ENCODE measurements around the gene APBA2. TPM values are rescaled to one million over a fixed set of nuclear protein-coding genes. Genes with fewer than 3 reads are reported as not detected.

The APBA2 gene
- total RNA-seq, 1 experiment from 2014 or later: 27.6 TPM

GRCh38 chr15:29059871-29060640 is 174.3 kb downstream of the APBA2 start:
- DNase-seq (ENCODE audit: low spot score): peak; percentile 61
- in situ Hi-C loops (cut with HindIII; ENCODE audit: low sequenced_read_pairs): no loop called here

DNA sequence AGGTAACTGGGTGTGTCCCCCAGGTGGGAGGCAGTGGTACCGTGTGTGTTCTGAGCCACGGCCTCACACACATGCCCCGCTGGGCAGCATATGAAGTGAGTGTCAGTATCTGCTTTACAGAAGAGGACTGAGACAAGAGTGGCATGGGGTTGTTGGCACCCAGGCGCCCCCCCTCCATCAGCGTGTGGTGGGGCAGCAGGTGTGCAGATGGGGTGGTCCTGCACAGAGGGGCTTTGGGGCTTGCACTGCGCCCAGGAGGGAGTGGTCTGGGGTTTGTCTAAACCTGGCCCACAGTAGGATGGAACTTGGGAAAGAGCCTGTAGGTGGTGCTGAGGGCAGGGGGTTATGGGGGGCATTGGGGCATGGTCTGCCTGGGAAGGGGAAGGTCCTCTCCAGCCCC is 176.0 kb downstream of the APBA2 start:
- no peak for DNase-seq (ENCODE audit: low spot score)
- in situ Hi-C loops (cut with HindIII; ENCODE audit: low sequenced_read_pairs): no loop called here

GRCh38 chr15:29062179-29062591 is 176.4 kb downstream of the APBA2 start:
- peak; percentile 39 for DNase-seq (ENCODE audit: low spot score)
- in situ Hi-C loops (cut with HindIII; ENCODE audit: low sequenced_read_pairs): no loop called here

GRCh38 chr15:29062626-29063025 is 176.9 kb downstream of the APBA2 start:
- in situ Hi-C loops (cut with HindIII; ENCODE audit: low sequenced_read_pairs): no loop called here
- DNase-seq (ENCODE audit: low spot score): no peak

GRCh38 chr15:29063646-29064045 is 177.9 kb downstream of the APBA2 start:
- DNase-seq (ENCODE audit: low spot score): no peak
- in situ Hi-C loops (cut with HindIII; ENCODE audit: low sequenced_read_pairs): no loop called here

- in situ Hi-C loops (cut with HindIII; ENCODE audit: low sequenced_read_pairs): no loop called here
- peak; percentile 27 for DNase-seq (ENCODE audit: low spot score)
These were observed 178.5 kb downstream of the APBA2 start for GRCh38 chr15:29064290-29064689.

DNA sequence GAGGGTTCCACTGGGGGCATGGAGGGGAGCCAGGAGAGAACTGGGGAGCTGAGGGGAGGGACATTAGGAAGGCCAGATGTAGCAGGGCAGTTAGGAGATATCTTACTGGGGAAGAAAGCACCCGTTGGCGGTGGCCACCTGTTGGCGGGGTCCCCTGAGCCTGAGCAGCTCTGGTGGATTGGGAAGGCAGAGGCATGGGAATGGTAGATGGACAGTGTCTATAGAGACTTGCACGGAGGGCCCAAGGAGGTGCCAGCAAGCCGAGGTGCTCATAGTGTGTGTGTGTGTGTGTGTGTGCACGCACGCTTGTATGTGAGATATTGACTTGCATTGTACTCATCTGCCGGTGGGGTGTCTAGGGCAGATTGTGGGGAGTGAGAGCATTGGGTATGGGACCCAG is 179.0 kb downstream of the APBA2 start:
- DNase-seq (ENCODE audit: low spot score): no peak
- in situ Hi-C loops (cut with HindIII; ENCODE audit: low sequenced_read_pairs): no loop called here

GRCh38 chr15:29065571-29065970 is 179.8 kb downstream of the APBA2 start:
- no peak for DNase-seq (ENCODE audit: low spot score)
- in situ Hi-C loops (cut with HindIII; ENCODE audit: low sequenced_read_pairs): no loop called here

DNA sequence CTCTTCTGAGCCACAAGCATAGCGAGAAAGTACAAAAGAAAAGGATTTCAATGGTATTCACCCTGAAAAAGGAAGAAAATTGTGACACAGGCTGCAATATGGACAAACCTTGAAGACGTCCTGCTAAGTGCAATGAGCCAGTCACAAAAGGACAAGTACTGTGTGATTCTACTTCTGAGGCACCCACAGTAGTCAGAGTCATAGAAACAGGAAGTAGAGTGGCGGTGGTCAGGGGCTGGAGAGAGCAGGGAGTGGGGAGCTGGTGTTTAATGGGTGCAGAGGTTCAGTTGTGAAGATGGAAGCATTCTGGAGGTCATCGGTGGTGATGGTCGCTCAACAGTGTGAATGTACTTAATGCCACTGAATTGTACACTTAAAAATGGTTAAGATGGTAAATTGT is 180.5 kb downstream of the APBA2 start:
- in situ Hi-C loops (cut with HindIII; ENCODE audit: low sequenced_read_pairs): no loop called here
- DNase-seq (ENCODE audit: low spot score): no peak

DNA sequence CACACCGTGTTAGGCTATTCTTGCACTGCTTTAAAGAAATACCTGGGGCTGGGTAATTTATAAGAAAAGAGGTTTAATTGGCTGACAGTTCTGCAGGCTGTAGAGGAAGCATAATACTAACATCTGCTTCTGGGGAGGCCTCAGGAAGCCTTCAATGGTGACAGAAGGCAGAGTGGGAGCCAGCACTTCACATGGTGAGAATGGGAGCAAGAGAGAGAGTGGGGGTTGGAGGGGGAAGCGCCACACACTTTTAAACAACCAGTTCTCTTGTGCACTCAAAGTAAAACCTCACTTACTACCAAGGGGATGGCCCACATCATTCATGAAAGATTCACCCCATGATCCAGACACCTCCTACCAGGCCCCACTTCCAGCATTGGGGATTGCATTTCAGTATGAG is 181.1 kb downstream of the APBA2 start:
- peak; percentile 35 for DNase-seq (ENCODE audit: low spot score)
- in situ Hi-C loops (cut with HindIII; ENCODE audit: low sequenced_read_pairs): no loop called here

GRCh38 chr15:29067949-29068348 is 182.2 kb downstream of the APBA2 start:
- no peak for DNase-seq (ENCODE audit: low spot score)
- in situ Hi-C loops (cut with HindIII; ENCODE audit: low sequenced_read_pairs): no loop called here

- peak; percentile 40 for DNase-seq (ENCODE audit: low spot score)
- in situ Hi-C loops (cut with HindIII; ENCODE audit: low sequenced_read_pairs): no loop called here
These were observed 184.9 kb downstream of the APBA2 start for GRCh38 chr15:29070471-29071231.

DNA sequence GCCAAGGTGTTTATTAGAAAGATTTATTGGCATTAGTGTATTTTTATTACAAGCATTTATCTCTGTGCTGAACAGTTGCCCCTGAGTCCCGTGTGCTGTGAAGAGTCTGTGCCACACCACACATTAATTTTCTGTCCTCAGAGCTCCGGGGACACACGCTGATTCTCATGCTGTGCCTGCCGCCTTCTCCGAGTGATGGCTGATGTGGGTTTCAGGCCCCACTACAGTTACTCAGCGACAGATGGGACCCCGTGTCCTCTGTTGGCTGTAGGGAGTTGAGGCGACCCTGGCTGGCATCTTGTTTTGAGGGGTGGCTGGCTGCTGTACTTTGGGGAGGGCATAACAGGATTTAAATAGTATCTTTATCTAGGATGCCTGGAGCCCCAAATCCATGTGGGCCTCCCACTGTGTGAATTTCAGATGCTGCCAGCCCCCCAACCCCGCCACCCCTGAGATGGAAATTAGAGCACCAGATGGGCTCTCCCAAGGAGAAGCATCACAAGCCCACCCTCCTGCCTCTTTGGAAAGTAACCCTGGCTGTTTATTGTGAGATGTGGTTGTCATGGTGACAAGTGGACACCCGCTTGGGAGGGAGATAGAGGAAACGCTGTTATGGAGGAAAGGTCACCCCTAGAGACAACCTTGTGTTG is 185.6 kb downstream of the APBA2 start:
- in situ Hi-C loops (cut with HindIII; ENCODE audit: low sequenced_read_pairs): no loop called here
- peak; percentile 81 for DNase-seq (ENCODE audit: low spot score)

DNA sequence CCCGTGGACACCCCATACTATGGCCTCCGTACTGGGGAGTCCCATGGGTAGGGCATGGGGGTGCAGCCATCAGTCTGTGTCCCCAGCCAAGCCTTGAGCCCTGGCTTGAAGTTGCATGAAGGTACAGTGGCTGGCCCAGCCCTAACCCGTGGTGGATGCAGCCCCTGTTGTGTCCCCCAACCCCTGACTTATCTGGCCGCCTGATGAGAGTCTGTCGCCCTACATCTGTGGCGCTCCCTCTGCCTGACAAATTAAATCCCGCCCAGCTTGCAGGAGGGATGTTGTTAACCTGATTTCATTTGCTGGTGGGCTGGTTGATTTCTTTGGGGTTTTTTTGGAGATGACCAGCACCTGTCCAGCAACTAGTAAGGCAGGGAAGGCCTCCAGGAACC is 186.1 kb downstream of the APBA2 start:
- in situ Hi-C loops (cut with HindIII; ENCODE audit: low sequenced_read_pairs): no loop called here

GRCh38 chr15:29072444-29072843 is 186.7 kb downstream of the APBA2 start:
- in situ Hi-C loops (cut with HindIII; ENCODE audit: low sequenced_read_pairs): no loop called here
- DNase-seq (ENCODE audit: low spot score): peak; percentile 58

More for the DNA sequence above, 186.1 kb downstream of the APBA2 start:
- DNase-seq (ENCODE audit: low spot score): peak; percentile 36

- in situ Hi-C loops (cut with HindIII; ENCODE audit: low sequenced_read_pairs): no loop called here
- no peak for DNase-seq (ENCODE audit: low spot score)
These were observed 188.3 kb downstream of the APBA2 start for GRCh38 chr15:29074045-29074444.

DNA sequence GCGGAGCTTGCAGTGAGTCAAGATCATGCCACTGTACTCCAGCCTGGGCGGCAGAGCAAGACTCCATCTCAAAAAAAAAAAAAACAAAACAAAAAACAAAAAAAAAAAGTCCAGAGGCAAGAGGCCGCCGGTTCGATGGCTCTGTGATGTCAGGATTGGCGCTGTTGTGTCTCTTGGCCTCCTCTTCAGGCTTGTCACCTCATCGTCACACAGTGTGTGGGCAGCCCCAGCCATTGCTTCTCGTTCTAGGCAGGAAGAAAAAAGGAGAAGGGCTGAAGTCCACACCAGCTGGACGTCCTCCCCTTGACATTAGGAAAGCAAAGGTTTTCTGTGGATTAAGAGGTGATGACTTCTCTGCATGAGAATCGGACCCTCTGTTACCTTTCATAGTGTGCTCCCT is 192.8 kb downstream of the APBA2 start:
- no peak for DNase-seq (ENCODE audit: low spot score)
- in situ Hi-C loops (cut with HindIII; ENCODE audit: low sequenced_read_pairs): no loop called here

DNA sequence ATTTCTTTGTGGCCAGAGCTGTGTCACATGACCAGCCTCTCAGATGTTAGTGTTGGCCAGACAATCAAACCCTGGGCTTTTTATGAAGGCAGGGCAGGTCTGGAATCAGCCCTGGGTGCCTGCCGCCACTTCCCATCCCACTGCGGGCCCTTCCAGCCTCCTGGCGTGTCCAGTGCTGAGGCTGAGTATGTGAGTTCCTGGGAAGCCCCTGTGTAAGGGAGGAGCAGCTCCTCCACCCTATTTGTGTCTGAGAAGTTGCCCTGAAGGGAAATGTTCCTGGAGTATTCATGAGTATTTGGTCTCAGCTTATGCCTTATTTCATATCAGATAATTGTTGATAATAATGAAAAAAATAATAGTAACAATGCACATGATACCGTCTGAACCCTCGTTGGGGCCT is 193.7 kb downstream of the APBA2 start:
- DNase-seq (ENCODE audit: low spot score): no peak
- in situ Hi-C loops (cut with HindIII; ENCODE audit: low sequenced_read_pairs): no loop called here

DNA sequence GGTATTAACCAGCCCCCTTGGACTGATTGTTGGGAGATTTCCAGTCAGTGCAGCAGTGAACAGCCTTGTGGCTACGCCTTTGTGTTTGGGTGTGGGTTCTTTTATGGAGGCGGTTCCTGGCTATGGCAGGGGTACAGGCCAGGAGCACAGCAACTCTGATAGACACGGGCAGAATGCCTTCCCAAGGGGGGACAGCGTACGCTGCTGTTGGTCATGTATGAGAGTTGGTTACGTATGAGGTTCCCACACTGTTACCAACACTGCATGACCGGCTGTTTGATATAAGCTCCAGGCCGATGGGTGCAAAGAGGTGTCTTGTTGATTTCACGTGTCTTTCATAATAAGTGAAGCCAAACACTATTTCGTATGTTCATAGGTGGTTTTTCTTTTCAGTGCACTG is 196.0 kb downstream of the APBA2 start:
- DNase-seq (ENCODE audit: low spot score): no peak
- in situ Hi-C loops (cut with HindIII; ENCODE audit: low sequenced_read_pairs): no loop called here

DNA sequence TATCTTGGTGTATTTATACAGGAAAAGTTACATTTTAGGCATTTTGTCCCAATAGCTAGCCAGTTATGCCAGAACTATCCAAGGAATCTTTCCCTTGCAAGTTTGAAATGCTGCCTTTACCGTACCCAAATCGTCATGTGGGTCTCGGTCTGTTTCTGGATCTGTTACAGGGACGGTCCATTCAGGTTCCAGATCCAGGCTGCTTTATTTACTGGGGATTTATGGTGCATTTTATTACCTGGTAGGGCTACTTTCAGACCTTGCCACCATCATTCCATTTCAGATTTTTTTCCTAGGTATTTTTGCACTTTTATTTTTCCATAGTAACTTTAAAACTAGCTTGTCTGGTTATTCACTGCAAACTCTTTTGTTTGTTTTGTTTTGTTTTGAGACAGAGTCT is 197.4 kb downstream of the APBA2 start:
- in situ Hi-C loops (cut with HindIII; ENCODE audit: low sequenced_read_pairs): no loop called here
- DNase-seq (ENCODE audit: low spot score): no peak
